Spleen (tissue), 7 donors: ENCODE data around the gene WDR83.

ENCODE experiments used
- CTCF ChIP-seq, 11 experiments: fragments of 200-600 bp in 7 of 11; fragments of 450-650 bp in 4 of 11; sonication (generic) in 4 of 11; IDR thresholded peaks in 8 of 11; conservative IDR thresholded peaks in 3 of 11; 1 replicate in 7 of 11; 2 replicates in 4 of 11; pipeline versions ENCODE4 v1.4.0 to v1.8.0; 2016 to 2021; ENCODE audit warnings: antibody characterized with exemption in 11 of 11, inconsistent platforms in 4 of 11, mild to moderate bottlenecking in 1 of 11
- POLR2A ChIP-seq, 3 donors: fragments of 450-650 bp; IDR thresholded peaks; one replicate each; pipeline ENCODE4 v1.5.1; 2017; ENCODE audit warnings: antibody characterized with exemption in 3 of 3, mild to moderate bottlenecking in 1 of 3
- POLR2AphosphoS5 ChIP-seq, 3 donors: sonication (generic); formaldehyde crosslinking; IDR thresholded peaks; one replicate each; pipeline ENCODE4 v1.5.1; 2017; ENCODE audit warnings: antibody characterized with exemption in 3 of 3
- donor health status: DM: no; HTN: no; CAD: no; lungs with moderate emphysema.
- donor health status: DM: no; HTN: no; CAD: no.
- donor health status: DM: no; HTN: no; CAD: no.

- TF ChIP-seq CTCF (IDR thresholded peaks at IDR 0.05 in 8 of 11, conservative IDR thresholded peaks at IDR 0.05 in 3 of 11) (no peak), POLR2A (IDR thresholded peaks at IDR 0.05) (no peak), POLR2AphosphoS5 (IDR thresholded peaks at IDR 0.05) (peak in 1 of 3 donors; percentile 13)
These were observed 38.6 kb downstream of the WDR83 start for GRCh38 chr19:12705169-12705568.
